HepG2 (cell line): ENCODE measurements around the gene KMT2B. TPM values are rescaled to one million over a fixed set of nuclear protein-coding genes. Genes with fewer than 3 reads are reported as not detected.
A peak's percentile ranks its signal among the peaks of the same experiment; 100 is the strongest.

Experiments
- ATAC-seq: fragments of 200-7000 bp; cut with Tn5 transposase; 3 replicates; pipeline ENCODE4 v1.9.1; 2020; ENCODE audit warnings: mild to moderate bottlenecking, moderate library complexity
- BruUV-seq: library from RNA; stranded (reverse); fragments of 400-500 nt; replicated peaks from 2 replicates; lab custom pipeline; 2021; lab: Mats Ljungman, UMichigan
- CTCF ChIA-PET: fragments of 300-600 bp; formaldehyde crosslinking; extraction: SDS; loops from one replicate; lab custom pipeline; 2021; ENCODE audit warnings: low total read pairs, inconsistent platforms, low intra/inter-chr PET ratio; lab: Yijun Ruan, JAX
- POLR2A ChIA-PET: fragments of 350-600 bp; sonication (Branson Sonifier 250); formaldehyde crosslinking; loops from one replicate; lab custom pipeline; 2020; ENCODE audit warnings: antibody characterized with exemption, inconsistent platforms; lab: Yijun Ruan, JAX
- DNase-seq: peaks from one replicate; pipeline ENCODE4 v3.0.0-alpha.2; 2015; ENCODE audit warnings: low spot score
- FAIRE-seq: peaks from 3 replicates; lab custom pipeline; 2011; peaks lifted over from hg19 to GRCh38; lab: Jason Lieb, UNC
- H2AFZ ChIP-seq: one replicate; pipeline ENCODE4 v1.6.1; 2011; ENCODE audit warnings: low read length, inconsistent platforms
- H3K27ac ChIP-seq: fragments of 300-600 bp; 3 replicates; pipeline ENCODE4 v1.8.0; 2011; ENCODE audit warnings: mixed run types, mild to moderate bottlenecking, mixed read lengths, low read length, inconsistent platforms; ENCODE audit not compliant: insufficient read depth; ENCODE audit errors: extremely low read length
- H3K27me3 ChIP-seq, 2 experiments: fragments of 200-600 bp in 1 of 2; 2 replicates in 1 of 2; 3 replicates in 1 of 2; pipeline versions ENCODE4 v1.6.0 to v1.8.0; 2011; ENCODE audit warnings: low read length in 2 of 2, mild to moderate bottlenecking in 2 of 2, moderate library complexity in 2 of 2, inconsistent platforms in 1 of 2; ENCODE audit not compliant: insufficient read depth in 2 of 2, control insufficient read depth in 1 of 2
- H3K36me3 ChIP-seq, 2 experiments: fragments of 200-600 bp in 1 of 2; replicated peaks in 1 of 2; 2 replicates in 1 of 2; 3 replicates in 1 of 2; pipeline versions ENCODE4 v1.5.1 to v1.8.0; 2011; ENCODE audit warnings: low read length in 2 of 2, inconsistent platforms in 1 of 2; ENCODE audit not compliant: insufficient read depth in 2 of 2, control insufficient read depth in 1 of 2
- H3K4me1 ChIP-seq: 2 replicates; pipeline ENCODE4 v1.5.1; 2012; ENCODE audit warnings: low read length, inconsistent platforms; ENCODE audit not compliant: insufficient read depth
- H3K4me2 ChIP-seq: 2 replicates; pipeline ENCODE4 v1.6.0; 2011; ENCODE audit warnings: low read depth, low read length, inconsistent platforms
- H3K4me3 ChIP-seq, 3 experiments: fragments of 200-600 bp in 1 of 3; sonication (generic), shearing (Covaris generic) in 1 of 3; replicated peaks in 1 of 3; 2 replicates each; pipeline ENCODE4 v1.5.1; 2011 to 2016; ENCODE audit warnings: low read length in 3 of 3, inconsistent platforms in 2 of 3, low read depth in 2 of 3, mild to moderate bottlenecking in 2 of 3, control low read depth in 1 of 3, mixed read lengths in 1 of 3; ENCODE audit not compliant: insufficient read depth in 1 of 3
- H3K79me2 ChIP-seq: one replicate; pipeline ENCODE4 v1.6.1; 2011; ENCODE audit warnings: low read length, inconsistent platforms; ENCODE audit not compliant: insufficient read depth
- H3K9ac ChIP-seq: 2 replicates; pipeline ENCODE4 v1.6.0; 2011; ENCODE audit warnings: mild to moderate bottlenecking, low read depth, low read length, inconsistent platforms; ENCODE audit not compliant: insufficient read depth
- H3K9me3 ChIP-seq: 2 replicates; pipeline ENCODE4 v1.5.1; 2012; ENCODE audit warnings: mild to moderate bottlenecking, low read length
- H4K20me1 ChIP-seq: 2 replicates; pipeline ENCODE4 v1.6.0; 2011; ENCODE audit warnings: inconsistent platforms, mild to moderate bottlenecking, low read length, moderate library complexity; ENCODE audit not compliant: insufficient read depth
- EEA1 ChIP-seq: sonication (generic); formaldehyde crosslinking; IDR thresholded peaks from 2 replicates; pipeline ENCODE4 v1.5.1; 2020; ENCODE audit warnings: mild to moderate bottlenecking, missing genetic modification reagents, borderline replicate concordance
- FOXA1 ChIP-seq, 2 experiments: fragments of 450-650 bp in 1 of 2; sonication (generic) in 1 of 2; formaldehyde crosslinking in 1 of 2; IDR thresholded peaks; 2 replicates each; pipeline versions ENCODE4 v1.4.0 to v1.6.1; 2016 to 2020; ENCODE audit warnings: missing genetic modification reagents in 1 of 2
- GABPB1 ChIP-seq: IDR thresholded peaks from 2 replicates; pipeline ENCODE4 v1.6.1; 2016; ENCODE audit warnings: mild to moderate bottlenecking, missing genetic modification reagents, moderate library complexity, missing compliant biosample characterization
- JDP2 ChIP-seq: sonication (generic); formaldehyde crosslinking; IDR thresholded peaks from 2 replicates; pipeline ENCODE4 v1.8.1; 2022; ENCODE audit warnings: missing genetic modification reagents, borderline replicate concordance
- ZEB1 ChIP-seq: IDR thresholded peaks from 2 replicates; pipeline ENCODE4 v1.6.1; 2012; ENCODE audit warnings: mild to moderate bottlenecking, low read depth, inconsistent platforms; ENCODE audit not compliant: insufficient replicate concordance
- ZNF615 ChIP-seq: sonication (generic); formaldehyde crosslinking; IDR thresholded peaks from 2 replicates; pipeline ENCODE4 v1.5.0; 2020; ENCODE audit warnings: mild to moderate bottlenecking, missing genetic modification reagents, borderline replicate concordance
- WGBS: methylation state at CpG from one replicate; pipeline ENCODE4 v1.1.6; 2017; ENCODE audit warnings: low lambda C conversion rate; 5-methylcytosine and 5-hydroxymethylcytosine counted together
- in situ Hi-C: cut with HindIII; loops from 2 replicates; pipeline ENCODE4 v1.10.0; 2017; ENCODE audit warnings: low pct_unique_long_range_greater_than_20kb; ENCODE audit not compliant: extremely low pct_ligation_motif_present
- intact Hi-C: fragments of 100-400 bp; cut with micrococcal nuclease; formaldehyde crosslinking; loops from one replicate; pipeline ENCODE4 v1.10.0; 2022; ENCODE audit not compliant: unreplicated experiment
- polyA plus RNA-seq, 8 experiments: library from polyadenylated mRNA; depleted of rRNA in 3 of 8; stranded (reverse) in 7 of 8; unstranded in 1 of 8; fragments of >200 nt; fragmentation: Illumina TruSeq in 4 of 8; extraction: Trizol in 4 of 8; gene quantifications; 2 replicates each; pipeline versions ENCODE4 v1.2.1 to v1.2.3, GENCODE V29; 2011 to 2016; ENCODE audit warnings: low read depth in 4 of 8, missing spikeins in 1 of 8, mixed read lengths in 1 of 8; ENCODE audit not compliant: insufficient read depth in 1 of 8
- total RNA-seq, 5 experiments: library from RNA; depleted of rRNA; stranded (reverse); fragments of >200 nt; fragmentation: Illumina TruSeq; extraction: Trizol; gene quantifications; 2 replicates each; pipeline ENCODE4 v1.2.3, GENCODE V29; 2016; ENCODE audit warnings: low read depth in 1 of 5
- TF ChIP-seq, protein P1 (sequence below), 2 experiments: sonication (generic) in 1 of 2; formaldehyde crosslinking in 1 of 2; IDR thresholded peaks; 2 replicates each; pipeline versions ENCODE4 v1.4.0 to v1.6.1; 2016 to 2020; ENCODE audit warnings: borderline replicate concordance in 1 of 2, low read depth in 1 of 2, mild to moderate bottlenecking in 1 of 2, missing genetic modification reagents in 1 of 2
- TF ChIP-seq, protein P2 (sequence below): sonication (generic); formaldehyde crosslinking; IDR thresholded peaks from 2 replicates; pipeline ENCODE4 v1.8.1; 2023; ENCODE audit warnings: mild to moderate bottlenecking, missing genetic modification reagents, borderline replicate concordance
- TF ChIP-seq, protein P3 (sequence below): sonication (generic); formaldehyde crosslinking; IDR thresholded peaks from 2 replicates; pipeline ENCODE4 v1.8.0; 2022; ENCODE audit warnings: mild to moderate bottlenecking, missing genetic modification reagents
- TF ChIP-seq, protein P4 (sequence below): sonication (generic); formaldehyde crosslinking; conservative IDR thresholded peaks from 2 replicates; pipeline ENCODE4 v1.4.0; 2020; ENCODE audit warnings: missing genetic modification reagents
- TF ChIP-seq, protein P5 (sequence below): sonication (generic); formaldehyde crosslinking; conservative IDR thresholded peaks from 2 replicates; pipeline ENCODE4 v1.8.0; 2022; ENCODE audit warnings: mild to moderate bottlenecking, moderate library complexity, missing genetic modification reagents

The KMT2B gene
- total and polyA plus RNA-seq, 2 of the 13 experiments (the other 11 are each of a cell fraction or from before 2014, with no cell fraction given), result 6.2 to 16.9 TPM

DNA sequence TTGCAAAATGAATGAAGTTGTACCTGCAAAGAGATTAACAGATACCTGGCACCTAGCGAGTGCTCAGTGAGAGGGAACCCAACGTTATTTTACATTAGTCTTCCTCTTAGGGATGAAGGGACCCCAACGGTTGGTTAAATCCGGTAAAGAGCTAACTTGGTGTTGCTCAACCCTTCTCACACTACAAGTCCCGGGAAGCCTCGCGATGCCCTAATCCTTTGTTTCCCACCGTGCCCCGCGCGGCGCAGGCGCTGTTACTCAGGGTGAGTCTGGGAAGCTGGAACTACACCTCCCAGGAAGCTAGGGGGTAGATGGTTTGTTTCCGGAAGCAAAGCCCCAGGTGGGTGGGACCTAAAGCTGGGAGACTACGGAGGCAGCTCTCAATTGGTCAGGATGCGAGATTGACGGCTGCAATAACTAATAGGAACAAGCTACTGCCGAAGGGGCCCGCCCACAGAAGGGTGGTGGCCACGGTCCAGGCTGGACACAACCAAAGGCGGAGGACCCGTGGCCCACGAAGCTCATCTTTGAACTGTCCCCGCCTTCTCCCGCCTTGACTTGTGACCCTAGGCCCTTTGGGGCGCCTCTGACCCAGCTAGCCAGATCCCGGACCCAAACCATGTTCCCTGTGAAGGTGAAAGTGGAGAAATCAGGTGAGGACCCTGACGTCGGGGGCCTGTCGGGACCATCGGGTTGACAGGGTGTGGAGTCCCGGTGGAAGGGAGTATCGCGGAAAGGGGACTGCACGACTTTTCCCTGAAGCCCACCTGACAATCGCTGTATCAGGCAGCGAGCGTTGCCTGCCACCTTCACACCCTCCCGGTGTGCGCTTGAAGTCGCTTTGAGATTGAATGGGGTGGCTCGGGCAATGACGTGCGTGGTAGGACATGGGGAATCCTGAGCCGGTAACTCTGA is 30.6 kb downstream of the KMT2B start, which contains the start of gene LIN37:
Gene LIN37 (plus strand): TSS at position 471 of the 915 bp plus-strand sequence. CDS start 149 bp downstream, at position 620.
- Histone ChIP-seq H3K4me2 (peak within 1 kb of the TSS; percentile 90), H3K4me1 (peaks cover 41% of the 10 kb centered on the region), H3K79me2 (peaks cover 20% of the 10 kb centered on the region), H3K36me3 (peaks cover 3 to 10% of the 10 kb centered on the region in 2 experiments; a peak in 3 of 5 replicates), H2AFZ (peak within 1 kb of the TSS; percentile 76), H3K4me3 (peak within 1 kb of the TSS; percentile 89 to 100 (median 89)), H3K9ac (peak within 1 kb of the TSS; percentile 97), H3K9me3 (no peaks in the 10 kb centered on the region), H3K27me3 (no peaks in the 10 kb centered on the region; a peak in 1 of 5 replicates), H3K27ac (peak within 1 kb of the TSS; percentile 68), H4K20me1 (no peaks in the 10 kb centered on the region)
- intact Hi-C loops, result loop anchor here (10.0 kb wide), 1 partner anchor 54 kb away; no protein-coding TSS in a partner anchor
- DNase-seq, result peak; percentile 99
- WGBS, result 1% methylated on average over 32 of the region's 45 CpGs
- ChIA-PET CTCF (no interaction called here), POLR2A (interaction anchor here (0.7 to 1.8 kb wide), 19 partner anchors 8 to 742 kb away, joined by 3 to 19 read pairs (median 5); partner anchors contain the start of genes COX6B1, HSPB6 and PRODH2)
- in situ Hi-C loops, result no loop called here
- BruUV-seq, result TSS peak; percentile 77
- FAIRE-seq, result peak; percentile 99
- peak; percentile 91 for ATAC-seq
- no peak for TF ChIP-seq ZNF615 (CRISPR knock-in tag)
- TF ChIP-seq, protein P1, sequence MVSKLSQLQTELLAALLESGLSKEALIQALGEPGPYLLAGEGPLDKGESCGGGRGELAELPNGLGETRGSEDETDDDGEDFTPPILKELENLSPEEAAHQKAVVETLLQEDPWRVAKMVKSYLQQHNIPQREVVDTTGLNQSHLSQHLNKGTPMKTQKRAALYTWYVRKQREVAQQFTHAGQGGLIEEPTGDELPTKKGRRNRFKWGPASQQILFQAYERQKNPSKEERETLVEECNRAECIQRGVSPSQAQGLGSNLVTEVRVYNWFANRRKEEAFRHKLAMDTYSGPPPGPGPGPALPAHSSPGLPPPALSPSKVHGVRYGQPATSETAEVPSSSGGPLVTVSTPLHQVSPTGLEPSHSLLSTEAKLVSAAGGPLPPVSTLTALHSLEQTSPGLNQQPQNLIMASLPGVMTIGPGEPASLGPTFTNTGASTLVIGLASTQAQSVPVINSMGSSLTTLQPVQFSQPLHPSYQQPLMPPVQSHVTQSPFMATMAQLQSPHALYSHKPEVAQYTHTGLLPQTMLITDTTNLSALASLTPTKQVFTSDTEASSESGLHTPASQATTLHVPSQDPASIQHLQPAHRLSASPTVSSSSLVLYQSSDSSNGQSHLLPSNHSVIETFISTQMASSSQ (IDR thresholded peaks at IDR 0.05; ENCODE audit: low read depth), result peak; percentile 47; the same call in 1 of the 2 replicates
- TF ChIP-seq, protein P1 (CRISPR knock-in tag; IDR thresholded peaks at IDR 0.05; ENCODE audit: borderline replicate concordance), result peak; percentile 65; the same call in 1 of the 2 replicates
- no peak for TF ChIP-seq EEA1 (CRISPR knock-in tag)
- TF ChIP-seq, protein P2, sequence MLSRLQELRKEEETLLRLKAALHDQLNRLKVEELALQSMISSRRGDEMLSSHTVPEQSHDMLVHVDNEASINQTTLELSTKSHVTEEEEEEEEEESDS, result 0 out of 2 replicates have a peak, but pooled peaks have one; percentile 46
- TF ChIP-seq, protein P3, sequence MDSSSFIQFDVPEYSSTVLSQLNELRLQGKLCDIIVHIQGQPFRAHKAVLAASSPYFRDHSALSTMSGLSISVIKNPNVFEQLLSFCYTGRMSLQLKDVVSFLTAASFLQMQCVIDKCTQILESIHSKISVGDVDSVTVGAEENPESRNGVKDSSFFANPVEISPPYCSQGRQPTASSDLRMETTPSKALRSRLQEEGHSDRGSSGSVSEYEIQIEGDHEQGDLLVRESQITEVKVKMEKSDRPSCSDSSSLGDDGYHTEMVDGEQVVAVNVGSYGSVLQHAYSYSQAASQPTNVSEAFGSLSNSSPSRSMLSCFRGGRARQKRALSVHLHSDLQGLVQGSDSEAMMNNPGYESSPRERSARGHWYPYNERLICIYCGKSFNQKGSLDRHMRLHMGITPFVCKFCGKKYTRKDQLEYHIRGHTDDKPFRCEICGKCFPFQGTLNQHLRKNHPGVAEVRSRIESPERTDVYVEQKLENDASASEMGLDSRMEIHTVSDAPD (CRISPR knock-in tag), result peak; percentile 74; the same call in 1 of the 2 replicates
- TF ChIP-seq FOXA1 (IDR thresholded peaks at IDR 0.05), result no peak
- TF ChIP-seq FOXA1 (CRISPR knock-in tag; IDR thresholded peaks at IDR 0.05), result no peak
- TF ChIP-seq, protein P4, sequence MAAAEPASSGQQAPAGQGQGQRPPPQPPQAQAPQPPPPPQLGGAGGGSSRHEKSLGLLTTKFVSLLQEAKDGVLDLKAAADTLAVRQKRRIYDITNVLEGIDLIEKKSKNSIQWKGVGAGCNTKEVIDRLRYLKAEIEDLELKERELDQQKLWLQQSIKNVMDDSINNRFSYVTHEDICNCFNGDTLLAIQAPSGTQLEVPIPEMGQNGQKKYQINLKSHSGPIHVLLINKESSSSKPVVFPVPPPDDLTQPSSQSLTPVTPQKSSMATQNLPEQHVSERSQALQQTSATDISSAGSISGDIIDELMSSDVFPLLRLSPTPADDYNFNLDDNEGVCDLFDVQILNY (CRISPR knock-in tag), result peak; percentile 35; the same call in 1 of the 2 replicates
- TF ChIP-seq, protein P5, sequence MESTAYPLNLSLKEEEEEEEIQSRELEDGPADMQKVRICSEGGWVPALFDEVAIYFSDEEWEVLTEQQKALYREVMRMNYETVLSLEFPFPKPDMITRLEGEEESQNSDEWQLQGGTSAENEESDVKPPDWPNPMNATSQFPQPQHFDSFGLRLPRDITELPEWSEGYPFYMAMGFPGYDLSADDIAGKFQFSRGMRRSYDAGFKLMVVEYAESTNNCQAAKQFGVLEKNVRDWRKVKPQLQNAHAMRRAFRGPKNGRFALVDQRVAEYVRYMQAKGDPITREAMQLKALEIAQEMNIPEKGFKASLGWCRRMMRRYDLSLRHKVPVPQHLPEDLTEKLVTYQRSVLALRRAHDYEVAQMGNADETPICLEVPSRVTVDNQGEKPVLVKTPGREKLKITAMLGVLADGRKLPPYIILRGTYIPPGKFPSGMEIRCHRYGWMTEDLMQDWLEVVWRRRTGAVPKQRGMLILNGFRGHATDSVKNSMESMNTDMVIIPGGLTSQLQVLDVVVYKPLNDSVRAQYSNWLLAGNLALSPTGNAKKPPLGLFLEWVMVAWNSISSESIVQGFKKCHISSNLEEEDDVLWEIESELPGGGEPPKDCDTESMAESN (CRISPR knock-in tag), result no peak
- no peak for TF ChIP-seq ZEB1
- no peak for TF ChIP-seq JDP2 (CRISPR knock-in tag)
- TF ChIP-seq GABPB1 (CRISPR knock-in tag), result peak; percentile 97
